SK-N-SH (cell line): ENCODE results near the gene PDZD2. TPM values are rescaled to one million over a fixed set of nuclear protein-coding genes. Genes with fewer than 3 reads are reported as not detected.

Source experiments
- CTCF ChIA-PET: fragments of 300-600, 350-600 bp; formaldehyde crosslinking; extraction: SDS; loops from one replicate; lab custom pipeline; 2021; lab: Yijun Ruan, JAX
- POLR2A ChIA-PET: fragments of 350-600 bp; sonication (Branson Sonifier 250); formaldehyde crosslinking; extraction: SDS; loops from one replicate; lab custom pipeline; 2020; ENCODE audit warnings: antibody characterized with exemption, inconsistent platforms; lab: Yijun Ruan, JAX
- DNase-seq: peaks from one replicate; pipeline ENCODE4 v3.0.0; 2012
- H2AFZ ChIP-seq: fragments of 200-600 bp; sonication (generic); 2 replicates; pipeline ENCODE4 v1.8.1; 2016; ENCODE audit warnings: antibody characterized with exemption, mild to moderate bottlenecking, low read depth
- H3F3A ChIP-seq: fragments of 200-600 bp; sonication (generic); replicated peaks from 2 replicates; pipeline ENCODE3; 2016; ENCODE audit warnings: antibody characterized with exemption, mild to moderate bottlenecking; ENCODE audit not compliant: insufficient read depth
- H3K27ac ChIP-seq, 2 experiments: fragments of 200-500 bp in 1 of 2; fragments of 200-600 bp in 1 of 2; sonication (Bioruptor generic) in 1 of 2; sonication (generic), shearing (Covaris generic) in 1 of 2; 2 replicates each; pipeline versions ENCODE4 v1.5.1 to v1.6.1; 2014 to 2016; ENCODE audit warnings: low read depth in 2 of 2, inconsistent platforms in 1 of 2, low read length in 1 of 2, mild to moderate bottlenecking in 1 of 2, mixed read lengths in 1 of 2
- H3K27me3 ChIP-seq: fragments of 200-600 bp; sonication (generic), shearing (Covaris generic); 2 replicates; pipeline ENCODE4 v1.6.1; 2016; ENCODE audit warnings: mixed run types; ENCODE audit not compliant: insufficient read depth
- H3K36me3 ChIP-seq, 2 experiments: fragments of 200-500 bp in 1 of 2; fragments of 200-600 bp in 1 of 2; sonication (Bioruptor generic) in 1 of 2; sonication (generic) in 1 of 2; replicated peaks in 1 of 2; 2 replicates each; pipeline versions ENCODE3 to v1.5.1; 2014 to 2016; ENCODE audit warnings: low read length in 1 of 2, mild to moderate bottlenecking in 1 of 2; ENCODE audit not compliant: insufficient read depth in 2 of 2, control insufficient read depth in 1 of 2
- H3K4me1 ChIP-seq, 2 experiments: fragments of 200-500 bp in 1 of 2; fragments of 200-600 bp in 1 of 2; sonication (Bioruptor generic) in 1 of 2; sonication (generic), shearing (Covaris generic) in 1 of 2; 2 replicates each; pipeline versions ENCODE4 v1.5.1 to v1.6.1; 2014 to 2016; ENCODE audit warnings: low read depth in 1 of 2, low read length in 1 of 2, mixed run types in 1 of 2; ENCODE audit not compliant: insufficient read depth in 2 of 2, control insufficient read depth in 1 of 2
- H3K4me2 ChIP-seq: fragments of 200-600 bp; sonication (generic), shearing (Covaris generic); 2 replicates; pipeline ENCODE4 v1.6.1; 2017; ENCODE audit warnings: mixed run types
- H3K4me3 ChIP-seq, 2 experiments: fragments of 200-500 bp in 1 of 2; fragments of 200-600 bp in 1 of 2; sonication (Bioruptor generic) in 1 of 2; sonication (generic), shearing (Covaris generic) in 1 of 2; 2 replicates each; pipeline versions ENCODE4 v1.5.1 to v1.8.1; 2014 to 2016; ENCODE audit warnings: low read depth in 2 of 2, inconsistent platforms in 1 of 2, low read length in 1 of 2, mild to moderate bottlenecking in 1 of 2, mixed read lengths in 1 of 2, moderate library complexity in 1 of 2
- H3K79me2 ChIP-seq: fragments of 200-600 bp; sonication (generic); 2 replicates; pipeline ENCODE4 v1.8.1; 2017; ENCODE audit warnings: mild to moderate bottlenecking; ENCODE audit not compliant: insufficient read depth
- H3K9ac ChIP-seq: fragments of 200-600 bp; sonication (generic); 2 replicates; pipeline ENCODE4 v1.6.1; 2017; ENCODE audit warnings: mixed run types
- H3K9me2 ChIP-seq: fragments of 200-600 bp; sonication (generic); 2 replicates; pipeline ENCODE4 v1.6.1; 2017; ENCODE audit warnings: mixed run types
- H3K9me3 ChIP-seq: fragments of 200-600 bp; sonication (generic); 2 replicates; pipeline ENCODE4 v1.6.1; 2017; ENCODE audit warnings: mixed run types, mild to moderate bottlenecking, moderate library complexity
- H4K20me1 ChIP-seq: fragments of 200-600 bp; sonication (generic); 2 replicates; pipeline ENCODE4 v1.6.1; 2017; ENCODE audit warnings: mild to moderate bottlenecking, mixed run types; ENCODE audit not compliant: insufficient read depth
- CTCF ChIP-seq: fragments of 200-600 bp; sonication (generic); IDR thresholded peaks from 2 replicates; pipeline ENCODE4 v1.6.1; 2017; ENCODE audit warnings: antibody characterized with exemption, mild to moderate bottlenecking, moderate library complexity
- ELF1 ChIP-seq: IDR thresholded peaks from 2 replicates; pipeline ENCODE4 v1.4.0; 2012
- EZH2phosphoT487 ChIP-seq: fragments of 200-600 bp; sonication (generic); IDR thresholded peaks from 2 replicates; pipeline ENCODE4 v1.6.1; 2017; ENCODE audit warnings: low read depth, mixed run types, mild to moderate bottlenecking, antibody characterized with exemption, moderate library complexity, borderline replicate concordance
- GABPA ChIP-seq: IDR thresholded peaks from 2 replicates; pipeline ENCODE4 v1.4.0; 2012; ENCODE audit warnings: low read depth, mild to moderate bottlenecking
- JUND ChIP-seq: IDR thresholded peaks from 2 replicates; pipeline ENCODE4 v1.4.0; 2012
- MXI1 ChIP-seq: IDR thresholded peaks from 2 replicates; pipeline ENCODE4 v1.6.1; 2012; ENCODE audit warnings: mild to moderate bottlenecking, low read depth, low read length, improper control_type of control experiment
- NFIC ChIP-seq: IDR thresholded peaks from 2 replicates; pipeline ENCODE4 v1.4.0; 2012; ENCODE audit warnings: borderline replicate concordance
- NRF1 ChIP-seq: IDR thresholded peaks from 2 replicates; pipeline ENCODE4 v1.6.1; 2012; ENCODE audit warnings: low read depth, mild to moderate bottlenecking, low read length
- POLR2AphosphoS5 ChIP-seq: IDR thresholded peaks from 2 replicates; pipeline ENCODE4 v1.6.1; 2012; ENCODE audit warnings: low read depth, low read length
- RAD21 ChIP-seq: IDR thresholded peaks from 2 replicates; pipeline ENCODE4 v1.6.1; 2012; ENCODE audit warnings: mild to moderate bottlenecking, low read length
- RFX5 ChIP-seq: IDR thresholded peaks from 2 replicates; pipeline ENCODE4 v1.6.1; 2012; ENCODE audit warnings: mild to moderate bottlenecking, improper control_type of control experiment, low read length
- RXRA ChIP-seq: IDR thresholded peaks from 2 replicates; pipeline ENCODE4 v1.4.0; 2012; ENCODE audit warnings: low read depth, mild to moderate bottlenecking, borderline replicate concordance
- TCF12 ChIP-seq: IDR thresholded peaks from 2 replicates; pipeline ENCODE4 v1.4.0; 2012
- YY1 ChIP-seq: IDR thresholded peaks from 2 replicates; pipeline ENCODE4 v1.4.0; 2012; ENCODE audit warnings: low read depth, mild to moderate bottlenecking
- WGBS: methylation state at CpG from one replicate; pipeline ENCODE4 v1.1.6; 2017; ENCODE audit warnings: low lambda C conversion rate; 5-methylcytosine and 5-hydroxymethylcytosine counted together
- polyA plus RNA-seq, 3 experiments: library from polyadenylated mRNA; depleted of rRNA; stranded (reverse); fragments of >200 nt; gene quantifications; 2 replicates each; pipeline ENCODE4 v1.2.3, GENCODE V29; 2012

The PDZD2 gene
- polyA plus RNA-seq, 1 of the 3 experiments (the other 2 are of a cell fraction): 0.13 TPM

GRCh38 chr5:31993165-31993961 lies 354.4 kb downstream of the PDZD2 start:
- CTCF ChIA-PET: interaction anchor here (0.7 to 2.1 kb wide), 2 partner anchors 84 to 163 kb away, joined by 3 to 9 read pairs; no protein-coding TSS in a partner anchor
- no peak overlapping the region for H2AFZ ChIP-seq
- DNase-seq: no peak
- H3K9ac ChIP-seq: no peak overlapping the region
- no peaks in the 10 kb centered on the region for H3K36me3 ChIP-seq
- H3K9me2 ChIP-seq: no peaks in the 10 kb centered on the region
- H3K4me1 ChIP-seq: 0 out of 4 replicates have a peak, but pooled peaks cover 0 to 4% of the 10 kb centered on the region in 2 experiments
- H3K79me2 ChIP-seq: no peaks in the 10 kb centered on the region
- no peaks in the 10 kb centered on the region for H3F3A ChIP-seq
- no peak overlapping the region for H3K4me3 ChIP-seq
- TF ChIP-seq TCF12 (peak; percentile 53), NFIC (no peak)
- no peak overlapping the region for H3K27ac ChIP-seq
- H3K4me2 ChIP-seq: no peak overlapping the region
- 0 out of 2 replicates have a peak, but pooled peaks cover 5% of the 10 kb centered on the region for H3K27me3 ChIP-seq
- no peaks in the 10 kb centered on the region for H3K9me3 ChIP-seq
- 75% methylated on average over 6 of the region's 6 CpGs for WGBS
- no peaks in the 10 kb centered on the region for H4K20me1 ChIP-seq
- POLR2A ChIA-PET: no interaction called here

GRCh38 chr5:31995006-31995405 lies 356.1 kb downstream of the PDZD2 start:
- Histone ChIP-seq H3K4me2 (no peak overlapping the region), H3K9me2 (no peaks in the 10 kb centered on the region), H3K79me2 (no peaks in the 10 kb centered on the region), H3F3A (no peaks in the 10 kb centered on the region), H3K4me1 (no peaks in the 10 kb centered on the region), H3K27me3 (0 out of 2 replicates have a peak, but pooled peaks cover 5% of the 10 kb centered on the region), H2AFZ (no peak overlapping the region), H3K36me3 (no peaks in the 10 kb centered on the region), H3K9ac (no peak overlapping the region), H3K4me3 (no peak overlapping the region), H3K9me3 (no peaks in the 10 kb centered on the region), H3K27ac (no peak overlapping the region), H4K20me1 (no peaks in the 10 kb centered on the region)
- ChIA-PET CTCF (interaction anchor here (0.9 to 2.1 kb wide), 2 partner anchors 15 to 82 kb away, joined by 3 to 9 read pairs; no protein-coding TSS in a partner anchor), POLR2A (no interaction called here)
- TF ChIP-seq JUND (no peak), NRF1 (no peak), RXRA (no peak), NFIC (no peak), YY1 (no peak), RFX5 (no peak), POLR2AphosphoS5 (no peak), GABPA (no peak), CTCF (no peak), RAD21 (no peak), MXI1 (no peak), ELF1 (no peak), EZH2phosphoT487 (no peak)
- WGBS: 76% methylated on average over 4 of the region's 4 CpGs
- DNase-seq: no peak
